Urinary bladder (tissue), 4 donors: Measurements from ENCODE around the gene LTK. TPM values are rescaled to one million over a fixed set of nuclear protein-coding genes. Genes with fewer than 3 reads are reported as not detected.

Source experiments
- DNase-seq: peaks from one replicate; pipeline ENCODE4 v3.0.0-alpha.2; 2015; ENCODE audit errors: extremely low spot score
- H3K27ac ChIP-seq: one replicate; pipeline ENCODE4 v1.5.1; 2013; ENCODE audit warnings: low read depth, mild to moderate bottlenecking, moderate library complexity
- H3K36me3 ChIP-seq: one replicate; pipeline ENCODE4 v1.6.1; 2013; ENCODE audit warnings: mild to moderate bottlenecking, moderate library complexity; ENCODE audit not compliant: insufficient read depth
- H3K4me1 ChIP-seq: one replicate; pipeline ENCODE4 v1.6.1; 2013; ENCODE audit warnings: mild to moderate bottlenecking, moderate library complexity; ENCODE audit not compliant: insufficient read depth
- H3K4me3 ChIP-seq: one replicate; pipeline ENCODE4 v1.5.1; 2013; ENCODE audit warnings: low read depth, low read length
- WGBS: extraction: QIAGEN DNeasy Blood & Tissue Kit; methylation state at CpG from one replicate; pipeline ENCODE4 v1.1.7; 2013; 5-methylcytosine and 5-hydroxymethylcytosine counted together
- polyA plus RNA-seq: library from polyadenylated mRNA; stranded (reverse); fragments of 200-250 nt; gene quantifications from one replicate; pipeline ENCODE4 v1.2.3, GENCODE V29; 2013
- total RNA-seq: library from RNA; depleted of rRNA; stranded (reverse); fragments of >200 nt; gene quantifications from one replicate; pipeline ENCODE4 v1.2.3, GENCODE V29; 2014
- donor health status: healthy with polysubstance abuse.
- donor health status: healthy.

Gene LTK
- total and polyA plus RNA-seq, 2 donors = 0.43 to 0.48 TPM

DNA sequence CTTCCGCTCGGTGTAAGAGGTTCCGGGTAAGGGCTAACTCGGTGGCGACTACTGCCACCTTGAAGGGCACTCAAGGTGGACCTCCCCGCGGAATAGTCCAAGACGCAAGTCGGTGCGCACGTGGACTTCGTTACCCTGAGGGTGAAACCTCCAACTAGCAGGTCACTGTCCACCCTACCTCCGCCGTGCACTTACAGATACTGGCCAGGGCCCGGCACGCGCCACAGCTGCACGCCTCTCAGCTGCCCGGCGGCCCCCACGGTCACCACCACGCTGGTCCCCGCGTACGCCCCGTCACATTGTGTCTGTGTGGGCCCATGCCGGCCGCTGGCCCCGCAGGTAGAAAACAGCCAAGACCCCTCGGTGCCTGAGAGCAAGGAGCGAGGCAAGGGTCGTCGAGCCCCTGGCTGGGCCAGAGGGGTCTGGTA lies 1.1 kb downstream of the LTK start:
- Histone ChIP-seq H3K27ac (no peak overlapping the region), H3K36me3 (no peaks in the 10 kb centered on the region), H3K4me3 (peak overlapping the region; percentile 25), H3K4me1 (no peaks in the 10 kb centered on the region)
- 5% methylated on average over 33 of the region's 33 CpGs for WGBS
- no peak for DNase-seq

DNA sequence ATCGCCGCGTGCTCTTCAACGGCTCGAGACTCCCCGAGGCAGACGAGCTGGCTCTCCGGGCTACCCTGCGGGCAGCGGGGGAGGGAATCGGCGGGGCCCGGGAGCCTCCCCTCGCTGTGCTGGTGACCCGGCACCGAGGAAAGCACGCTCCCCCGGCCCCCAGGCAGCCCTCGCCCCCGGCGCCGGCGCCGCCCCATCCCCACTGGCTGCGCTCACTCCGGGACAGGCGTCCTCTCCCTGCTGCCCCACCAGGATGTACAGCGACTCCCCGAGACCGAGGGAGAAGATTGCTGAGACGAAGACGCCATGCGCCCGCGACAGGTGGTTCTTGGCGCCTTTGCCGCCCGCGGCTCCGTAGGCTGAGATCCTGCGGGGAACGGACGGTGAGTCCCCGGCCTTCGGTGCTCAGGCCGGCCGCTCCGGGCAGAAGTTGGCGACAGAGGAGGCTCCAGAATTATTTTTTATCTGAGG lies 1.7 kb downstream of the LTK start:
- H3K4me3 ChIP-seq = peak overlapping the region; percentile 1
- H3K36me3 ChIP-seq = no peaks in the 10 kb centered on the region
- H3K4me1 ChIP-seq = no peaks in the 10 kb centered on the region
- H3K27ac ChIP-seq = no peak overlapping the region
- 2% methylated on average over 49 of the region's 49 CpGs for WGBS
- DNase-seq = no peak

DNA sequence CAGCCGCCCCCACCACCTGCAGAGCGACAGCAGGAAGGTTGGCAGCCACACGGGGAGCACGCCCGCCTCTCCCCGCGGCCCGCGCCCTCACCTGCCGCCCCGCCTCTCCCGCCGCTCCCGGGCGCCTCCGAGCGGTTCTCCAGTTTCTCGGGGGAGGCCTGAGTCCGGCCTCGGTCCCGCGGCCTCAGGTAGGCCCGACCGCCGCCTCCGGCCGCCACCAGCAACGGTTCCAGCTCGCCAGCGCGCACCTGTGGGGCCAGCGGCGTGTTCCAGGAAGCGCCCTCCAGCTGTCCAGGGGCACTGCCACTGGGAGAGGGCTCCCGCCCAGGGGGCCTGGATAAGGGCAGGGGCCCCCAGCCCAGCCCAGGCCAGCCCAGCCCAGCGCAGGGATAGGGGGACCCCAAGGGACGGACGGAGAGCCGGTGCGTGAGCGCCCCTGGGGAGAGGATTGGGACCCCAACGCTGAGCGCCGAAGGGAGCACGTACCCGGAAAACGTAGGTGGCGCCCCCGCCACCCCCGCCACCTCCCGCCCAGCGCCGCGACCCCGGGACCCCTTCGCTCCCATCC lies 2.2 kb downstream of the LTK start:
- Histone ChIP-seq H3K4me1 (no peaks in the 10 kb centered on the region), H3K36me3 (no peaks in the 10 kb centered on the region), H3K4me3 (peak overlapping the region; percentile 1), H3K27ac (no peak overlapping the region)
- WGBS = 15% methylated on average over 56 of the region's 56 CpGs
- no peak for DNase-seq

DNA sequence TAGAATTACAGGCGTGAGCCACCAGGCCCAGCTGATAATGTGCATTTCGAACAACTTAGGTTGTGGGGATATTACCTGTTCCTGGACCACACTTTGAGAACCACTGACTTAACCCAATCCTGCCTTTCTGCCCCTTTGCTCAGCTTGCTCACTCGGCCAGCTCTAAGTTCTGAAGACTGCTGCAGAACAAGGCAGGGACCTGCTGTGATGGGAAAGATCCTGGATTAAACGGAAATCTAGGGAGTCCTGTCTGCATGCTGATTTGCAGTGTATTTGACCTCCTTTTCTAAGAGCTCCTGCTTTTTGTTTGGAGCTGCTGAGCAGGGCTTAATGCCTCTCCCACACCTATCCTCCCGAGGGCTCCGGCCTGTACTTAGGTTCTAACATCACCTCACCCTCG lies 2.9 kb downstream of the LTK start:
- Histone ChIP-seq H3K36me3 (no peaks in the 10 kb centered on the region), H3K4me1 (no peaks in the 10 kb centered on the region), H3K4me3 (no peak overlapping the region), H3K27ac (no peak overlapping the region)
- no peak for DNase-seq
- 88% methylated on average over 7 of the region's 7 CpGs for WGBS

DNA sequence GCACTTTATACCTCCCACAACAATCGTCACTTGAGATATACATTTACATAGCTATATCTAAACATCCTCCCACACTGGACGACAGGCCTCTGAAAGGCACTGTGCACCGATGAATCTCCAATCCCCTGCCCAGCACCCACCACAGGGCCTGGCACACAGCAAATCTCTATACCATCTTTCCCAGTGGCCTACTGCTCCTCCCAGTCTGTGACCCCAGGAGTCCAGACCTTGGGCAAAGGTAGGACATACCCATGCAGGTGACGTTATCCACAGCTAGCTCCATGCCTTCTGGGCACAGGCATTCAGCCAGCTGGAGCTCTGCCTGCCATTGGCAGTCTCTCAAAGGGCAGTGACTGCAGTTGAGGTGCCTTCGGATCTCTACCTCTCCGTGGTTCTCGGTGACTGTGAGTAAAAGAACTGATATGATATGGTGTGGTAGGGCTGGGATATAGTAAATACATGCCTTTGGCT lies 5.8 kb downstream of the LTK start:
- 81% methylated on average over 7 of the region's 7 CpGs for WGBS
- Histone ChIP-seq H3K36me3 (no peaks in the 10 kb centered on the region), H3K27ac (no peak overlapping the region), H3K4me3 (no peak overlapping the region), H3K4me1 (no peaks in the 10 kb centered on the region)
- no peak for DNase-seq

DNA sequence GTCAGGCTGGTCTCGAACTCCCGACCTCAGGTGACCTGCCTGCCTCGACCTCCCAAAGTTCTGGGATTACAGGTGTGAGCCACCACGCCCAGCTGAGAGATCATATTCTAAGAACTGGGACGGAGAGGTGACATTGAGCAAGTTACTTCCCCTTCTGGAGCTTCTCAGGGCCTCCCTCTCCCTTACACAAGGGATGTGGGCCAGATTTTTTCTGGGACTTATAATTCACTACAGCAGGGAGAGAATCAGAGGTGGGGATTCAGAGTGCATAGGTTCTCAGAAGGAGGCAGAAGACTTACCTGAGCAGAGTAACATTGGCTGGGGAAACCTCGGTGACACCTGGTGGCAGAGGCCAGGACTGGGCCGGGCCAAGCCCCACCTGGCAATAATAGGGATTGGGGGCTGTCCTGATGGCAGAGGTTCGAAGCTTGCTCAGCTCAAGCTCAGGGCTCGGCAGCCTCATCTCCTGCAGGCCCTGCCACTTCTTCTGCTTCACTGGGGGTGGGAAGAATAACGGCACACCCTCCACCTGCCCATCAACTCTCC lies 6.8 kb downstream of the LTK start:
- WGBS = 69% methylated on average over 10 of the region's 10 CpGs
- DNase-seq = no peak
- Histone ChIP-seq H3K4me1 (no peaks in the 10 kb centered on the region), H3K4me3 (no peak overlapping the region), H3K27ac (no peak overlapping the region), H3K36me3 (no peaks in the 10 kb centered on the region)

DNA sequence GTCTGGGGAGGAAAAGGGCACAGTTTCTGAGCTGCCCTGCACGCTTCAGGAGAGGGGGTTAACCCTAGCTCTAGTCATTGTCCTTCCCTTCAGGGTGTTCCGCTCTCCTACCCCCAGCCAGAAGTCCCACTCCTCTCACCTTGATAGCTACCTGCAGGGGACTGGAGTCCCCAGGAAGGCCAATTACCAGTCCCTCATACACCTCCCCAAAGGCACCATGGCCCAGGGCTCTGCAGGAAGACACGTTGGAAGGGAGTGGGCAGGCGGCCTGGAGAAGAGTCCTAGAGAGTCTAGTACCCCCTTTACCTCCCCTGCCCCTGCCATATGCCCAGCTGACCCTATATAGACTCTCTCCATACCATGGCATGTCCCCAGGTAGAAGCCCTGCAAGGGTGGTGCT lies 7.9 kb downstream of the LTK start:
- H3K27ac ChIP-seq = no peak overlapping the region
- H3K4me1 ChIP-seq = no peaks in the 10 kb centered on the region
- no peak overlapping the region for H3K4me3 ChIP-seq
- 91% methylated on average over 4 of the region's 4 CpGs for WGBS
- no peak for DNase-seq
- no peaks in the 10 kb centered on the region for H3K36me3 ChIP-seq

DNA sequence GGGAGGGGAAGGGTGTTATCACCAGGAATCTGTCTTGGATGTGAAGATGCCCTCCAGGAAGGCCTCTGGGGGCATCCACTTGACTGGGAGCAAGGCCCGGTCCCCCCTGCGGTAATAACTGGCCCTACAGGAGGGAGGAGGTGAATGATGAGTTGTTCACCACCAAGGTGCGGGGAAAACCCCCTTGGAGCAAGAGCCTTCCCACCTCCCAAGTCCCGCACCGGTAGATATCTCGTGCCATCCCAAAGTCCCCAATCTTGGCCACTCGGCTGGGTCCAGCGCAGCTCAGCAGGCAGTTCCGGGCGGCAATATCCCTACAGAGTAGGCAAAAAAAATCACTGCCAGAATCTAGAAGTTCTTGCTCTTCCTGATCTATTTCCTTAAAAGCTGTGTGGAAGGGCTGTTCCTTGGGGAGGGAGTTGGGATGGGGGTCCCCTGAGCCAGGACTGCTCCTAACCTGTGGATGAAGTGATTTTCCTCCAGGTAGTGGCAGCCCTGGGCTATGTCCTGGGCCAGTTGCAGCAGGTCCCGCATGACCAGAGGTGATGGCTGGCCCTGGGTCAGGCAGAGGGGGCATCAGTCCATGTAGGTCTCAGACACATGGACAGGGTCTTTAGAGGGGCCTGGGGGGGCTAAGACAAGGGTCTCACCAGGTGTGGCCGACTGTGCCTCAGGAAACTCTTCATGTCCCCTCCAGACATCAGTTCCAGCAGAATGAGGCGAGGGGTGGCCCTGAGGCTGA lies 8.7 kb downstream of the LTK start:
- no peak overlapping the region for H3K4me3 ChIP-seq
- no peaks in the 10 kb centered on the region for H3K4me1 ChIP-seq
- WGBS = 91% methylated on average over 13 of the region's 13 CpGs
- no peaks in the 10 kb centered on the region for H3K36me3 ChIP-seq
- no peak for DNase-seq
- no peak overlapping the region for H3K27ac ChIP-seq

DNA sequence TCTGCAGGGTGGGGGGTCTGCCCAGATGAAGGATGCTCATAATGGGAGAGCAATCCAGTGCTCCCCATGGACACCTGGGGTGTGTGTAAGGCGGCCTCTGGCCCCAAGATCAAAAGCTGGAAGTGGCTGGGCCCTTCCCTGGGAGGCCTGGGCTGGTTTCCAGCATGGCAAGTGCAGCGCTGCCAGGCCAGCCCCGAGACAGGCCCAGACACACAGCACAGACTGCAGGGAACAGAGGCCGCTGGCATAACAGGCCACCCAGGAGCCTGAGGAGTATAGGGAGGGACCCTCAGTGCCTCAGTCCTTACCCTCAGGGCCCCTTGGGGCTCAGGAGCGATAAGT lies 10.0 kb downstream of the LTK start:
- Histone ChIP-seq H3K36me3 (no peaks in the 10 kb centered on the region), H3K4me3 (no peak overlapping the region), H3K4me1 (no peaks in the 10 kb centered on the region), H3K27ac (no peak overlapping the region)
- DNase-seq = no peak
- 88% methylated on average over 5 of the region's 5 CpGs for WGBS

DNA sequence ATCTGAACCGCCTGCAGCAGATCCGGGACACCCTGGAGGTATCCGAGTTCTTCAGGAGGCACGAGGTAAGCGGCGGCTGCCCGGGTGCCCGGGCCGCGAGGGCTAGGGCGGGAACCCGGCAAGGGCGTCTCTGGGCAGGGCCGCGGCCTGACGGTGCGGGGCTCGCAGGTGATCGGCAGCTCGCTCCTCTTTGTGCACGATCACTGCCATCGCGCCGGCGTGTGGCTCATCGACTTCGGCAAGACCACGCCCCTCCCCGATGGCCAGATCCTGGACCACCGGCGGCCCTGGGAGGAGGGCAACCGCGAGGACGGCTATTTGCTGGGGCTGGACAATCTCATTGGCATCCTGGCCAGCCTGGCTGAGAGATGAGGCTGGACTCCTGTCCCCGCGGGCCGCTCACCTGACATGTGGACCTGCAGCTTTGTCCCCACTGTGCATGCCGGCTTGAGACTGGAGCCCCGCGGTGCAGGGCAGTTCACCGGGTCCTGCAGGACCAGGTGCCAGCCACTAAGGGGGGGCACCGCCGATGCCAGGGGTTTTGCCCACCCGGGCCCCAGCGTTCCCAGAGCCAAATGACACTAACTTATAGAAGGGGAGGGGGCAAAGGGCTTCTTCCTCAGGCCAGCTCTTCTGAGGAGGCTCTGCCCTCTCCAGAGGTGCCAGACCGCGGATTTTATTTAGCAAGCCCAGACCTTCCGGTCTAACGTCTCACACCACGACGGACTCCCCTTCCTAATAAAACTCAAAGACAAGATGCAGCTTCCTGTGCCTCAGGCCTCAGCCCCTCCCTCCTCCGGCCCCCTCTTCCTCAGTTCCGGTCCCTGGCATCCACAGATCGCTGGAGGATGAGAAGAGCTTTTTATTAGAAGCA lies 10.6 kb downstream of the LTK start:
- H3K4me3 ChIP-seq = no peak overlapping the region
- H3K36me3 ChIP-seq = no peaks in the 10 kb centered on the region
- WGBS = 18% methylated on average over 54 of the region's 54 CpGs
- no peaks in the 10 kb centered on the region for H3K4me1 ChIP-seq
- no peak overlapping the region for H3K27ac ChIP-seq
- no peak for DNase-seq

DNA sequence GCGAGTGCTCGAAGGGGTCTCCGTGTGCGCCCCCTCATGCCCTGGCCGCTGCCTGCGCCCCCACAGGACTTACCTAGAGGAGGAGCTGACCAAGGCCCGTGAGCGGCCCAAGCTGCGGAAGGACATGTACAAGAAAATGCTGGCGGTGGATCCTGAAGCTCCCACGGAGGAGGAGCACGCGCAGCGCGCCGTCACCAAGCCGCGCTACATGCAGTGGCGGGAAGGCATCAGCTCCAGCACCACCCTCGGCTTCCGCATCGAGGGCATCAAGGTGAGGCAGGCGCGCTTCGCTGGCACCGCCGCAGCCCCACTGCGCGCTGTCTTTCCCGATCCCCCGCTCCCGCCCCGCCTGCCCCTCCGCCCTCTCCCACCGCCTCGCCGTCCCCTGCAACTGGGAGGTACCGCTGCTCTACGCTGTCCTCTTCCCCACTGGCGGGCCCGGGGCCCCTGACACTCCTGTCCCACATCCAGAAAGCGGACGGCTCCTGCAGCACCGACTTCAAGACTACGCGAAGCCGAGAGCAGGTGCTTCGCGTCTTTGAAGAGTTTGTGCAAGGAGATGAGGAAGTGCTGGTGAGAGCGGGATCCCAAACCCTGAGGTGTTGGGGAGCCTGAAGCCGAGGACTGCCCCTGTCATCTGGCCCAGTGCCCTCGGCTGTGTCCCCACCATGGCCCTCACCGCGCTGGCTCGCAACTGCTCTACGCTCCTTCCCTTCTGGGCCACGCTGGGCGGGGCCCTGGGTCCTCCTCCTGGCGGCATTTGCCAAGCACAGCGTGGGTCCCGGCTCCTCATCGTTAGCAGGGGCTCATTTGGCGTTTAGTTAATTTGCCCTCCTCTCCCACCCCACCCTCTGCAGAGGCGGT lies 11.5 kb downstream of the LTK start:
- no peak for DNase-seq
- 3% methylated on average over 64 of the region's 64 CpGs for WGBS
- peak overlapping the region; percentile 1 for H3K4me3 ChIP-seq
- no peaks in the 10 kb centered on the region for H3K36me3 ChIP-seq
- H3K4me1 ChIP-seq = no peaks in the 10 kb centered on the region
- H3K27ac ChIP-seq = no peak overlapping the region

DNA sequence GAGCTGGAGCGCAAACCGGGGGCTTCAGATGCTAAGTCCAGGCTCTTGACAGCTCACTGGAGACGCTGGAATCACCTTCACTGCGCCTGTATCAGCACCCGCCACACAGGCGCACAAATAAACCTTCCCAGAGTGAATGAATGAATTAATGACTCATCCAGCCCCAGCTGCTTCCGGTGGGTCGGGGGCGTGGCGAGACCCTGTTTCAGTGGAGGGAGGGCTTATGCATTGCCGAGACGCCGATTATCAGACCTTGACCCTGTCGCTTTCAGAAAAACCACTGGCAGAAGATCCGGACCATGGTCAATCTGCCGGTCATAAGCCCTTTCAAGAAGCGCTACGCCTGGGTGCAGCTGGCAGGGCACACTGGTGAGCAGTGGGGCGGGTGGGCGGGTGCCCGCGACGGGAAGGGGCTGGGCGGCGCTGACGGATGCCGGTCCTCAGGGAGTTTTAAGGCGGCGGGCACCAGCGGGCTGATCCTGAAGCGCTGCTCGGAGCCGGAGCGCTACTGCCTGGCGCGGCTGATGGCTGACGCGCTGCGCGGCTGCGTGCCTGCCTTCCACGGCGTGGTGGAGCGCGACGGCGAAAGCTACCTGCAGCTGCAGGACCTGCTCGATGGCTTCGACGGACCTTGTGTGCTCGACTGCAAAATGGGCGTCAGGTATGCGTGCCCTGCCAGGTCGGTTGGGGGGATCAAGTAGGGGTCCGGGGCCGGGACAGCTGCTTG lies 12.3 kb downstream of the LTK start:
- H3K27ac ChIP-seq = no peak overlapping the region
- H3K36me3 ChIP-seq = no peaks in the 10 kb centered on the region
- no peaks in the 10 kb centered on the region for H3K4me1 ChIP-seq
- DNase-seq = no peak
- 6% methylated on average over 56 of the region's 56 CpGs for WGBS
- peak overlapping the region; percentile 1 for H3K4me3 ChIP-seq
